HG03442 (cell line): ENCODE measurements around the gene CRYL1.
A peak's percentile ranks its signal among the peaks of the same experiment; 100 is the strongest.

Experiments
- ATAC-seq: cut with Tn5 transposase; IDR thresholded peaks from one replicate; pipeline ENCODE4 v1.9.1; 2021; ENCODE audit warnings: mild to moderate bottlenecking, moderate library complexity; ENCODE audit not compliant: unreplicated experiment

The CRYL1 gene

GRCh38 chr13:20428666-20429644, 96.7 kb downstream of the CRYL1 start:
- ATAC-seq: no peak

- ATAC-seq: no peak
Observed at GRCh38 chr13:20426766-20427448, 98.8 kb downstream of the CRYL1 start.

GRCh38 chr13:20425819-20426219, 99.8 kb downstream of the CRYL1 start:
- ATAC-seq: peak; percentile 73

- no peak for ATAC-seq
Observed at GRCh38 chr13:20424949-20425348, 100.7 kb downstream of the CRYL1 start.

- no peak for ATAC-seq
Observed at GRCh38 chr13:20424559-20424852, 101.2 kb downstream of the CRYL1 start.

GRCh38 chr13:20422362-20422761, 103.3 kb downstream of the CRYL1 start:
- no peak for ATAC-seq

GRCh38 chr13:20420938-20421337, 104.7 kb downstream of the CRYL1 start:
- ATAC-seq: no peak

- no peak for ATAC-seq
Observed at GRCh38 chr13:20418953-20419352, 106.7 kb downstream of the CRYL1 start.

GRCh38 chr13:20416223-20416745, 109.4 kb downstream of the CRYL1 start:
- ATAC-seq: no peak

- ATAC-seq: no peak
Observed at GRCh38 chr13:20415694-20416107, 110.0 kb downstream of the CRYL1 start.

- ATAC-seq: no peak
Observed at GRCh38 chr13:20415306-20415679, 110.4 kb downstream of the CRYL1 start.

- ATAC-seq: no peak
Observed at GRCh38 chr13:20414546-20415305, 110.9 kb downstream of the CRYL1 start.

- no peak for ATAC-seq
Observed at GRCh38 chr13:20412691-20413355, 112.8 kb downstream of the CRYL1 start.

- peak; percentile 94 for ATAC-seq
Observed at GRCh38 chr13:20411638-20412342, 113.9 kb downstream of the CRYL1 start.

GRCh38 chr13:20410726-20411125, 114.9 kb downstream of the CRYL1 start:
- ATAC-seq: no peak

GRCh38 chr13:20408181-20408580, 117.5 kb downstream of the CRYL1 start:
- ATAC-seq: no peak

GRCh38 chr13:20407759-20408158, 117.9 kb downstream of the CRYL1 start:
- no peak for ATAC-seq

- no peak for ATAC-seq
Observed at GRCh38 chr13:20405691-20406090, 120.0 kb downstream of the CRYL1 start.

GRCh38 chr13:20404488-20405222, 121.0 kb downstream of the CRYL1 start:
- ATAC-seq: no peak
